Suprapubic skin (tissue), 4 donors: ENCODE measurements around the gene TMEM80.

ENCODE experiments used
- CTCF ChIP-seq, 2 donors: fragments of 200-600 bp in 1 of 2; fragments of 450-650 bp in 1 of 2; sonication (generic) in 1 of 2; IDR thresholded peaks; one replicate each; pipeline ENCODE4 v1.5.1; 2016 to 2019; ENCODE audit warnings: antibody characterized with exemption in 2 of 2, mild to moderate bottlenecking in 1 of 2, moderate library complexity in 1 of 2
- EP300 ChIP-seq: sonication (generic); formaldehyde crosslinking; IDR thresholded peaks from one replicate; pipeline ENCODE4 v1.6.1; 2017; ENCODE audit warnings: antibody characterized with exemption
- POLR2A ChIP-seq, 2 donors: fragments of 450-650 bp; IDR thresholded peaks; one replicate each; pipeline ENCODE4 v1.6.1; 2017; ENCODE audit warnings: antibody characterized with exemption in 2 of 2, mild to moderate bottlenecking in 2 of 2, moderate library complexity in 2 of 2
- POLR2AphosphoS5 ChIP-seq, 3 donors: sonication (generic); formaldehyde crosslinking; IDR thresholded peaks; one replicate each; pipeline ENCODE4 v1.6.1; 2017; ENCODE audit warnings: antibody characterized with exemption in 3 of 3

GRCh38 chr11:690738-691633 lies 4.6 kb upstream of the TMEM80 start:
- TF ChIP-seq POLR2AphosphoS5 (IDR thresholded peaks at IDR 0.05) (no peak), POLR2A (IDR thresholded peaks at IDR 0.05) (no peak), CTCF (IDR thresholded peaks at IDR 0.05) (no peak), EP300 (no peak)
